ENCODE results near the gene CHCHD6.

Gene CHCHD6

GRCh38 chr3:126983653-126984390 is 279.8 kb downstream of the CHCHD6 start:
- no peak for DNase-seq

GRCh38 chr3:126984391-126985131 is 280.5 kb downstream of the CHCHD6 start:
- no peak for DNase-seq

GRCh38 chr3:126985132-126985985 is 281.3 kb downstream of the CHCHD6 start:
- no peak for DNase-seq

GRCh38 chr3:126986001-126986400 is 282.0 kb downstream of the CHCHD6 start:
- DNase-seq: no peak

- no peak for DNase-seq
Measured at GRCh38 chr3:126987129-126987528, 283.1 kb downstream of the CHCHD6 start.

GRCh38 chr3:126987596-126987995 is 283.6 kb downstream of the CHCHD6 start:
- DNase-seq: no peak

GRCh38 chr3:126988451-126989021 is 284.5 kb downstream of the CHCHD6 start:
- DNase-seq: no peak

- no peak for DNase-seq
Measured at GRCh38 chr3:126989316-126990023, 285.4 kb downstream of the CHCHD6 start.

- no peak for DNase-seq
Measured at GRCh38 chr3:126990024-126990700, 286.1 kb downstream of the CHCHD6 start.

GRCh38 chr3:126990890-126991289 is 286.9 kb downstream of the CHCHD6 start:
- DNase-seq: no peak

- DNase-seq: no peak
Measured at GRCh38 chr3:126991366-126992200, 287.5 kb downstream of the CHCHD6 start.

- DNase-seq: no peak
Measured at GRCh38 chr3:126992216-126992615, 288.2 kb downstream of the CHCHD6 start.

- no peak for DNase-seq
Measured at GRCh38 chr3:126992776-126993175, 288.7 kb downstream of the CHCHD6 start.

GRCh38 chr3:126993436-126993835 is 289.4 kb downstream of the CHCHD6 start:
- DNase-seq: no peak

GRCh38 chr3:126994661-126995245 is 290.7 kb downstream of the CHCHD6 start:
- no peak for DNase-seq

- DNase-seq: no peak
Measured at GRCh38 chr3:126995254-126995780, 291.3 kb downstream of the CHCHD6 start.

GRCh38 chr3:126995926-126996512 is 292.0 kb downstream of the CHCHD6 start:
- DNase-seq: no peak

- no peak for DNase-seq
Measured at GRCh38 chr3:126996905-126997304, 292.9 kb downstream of the CHCHD6 start.

GRCh38 chr3:126997455-126998038 is 293.5 kb downstream of the CHCHD6 start:
- no peak for DNase-seq

Measured in T1000 (cell line).